ENCODE measurements around the gene U2AF1L4.

The U2AF1L4 gene

DNA sequence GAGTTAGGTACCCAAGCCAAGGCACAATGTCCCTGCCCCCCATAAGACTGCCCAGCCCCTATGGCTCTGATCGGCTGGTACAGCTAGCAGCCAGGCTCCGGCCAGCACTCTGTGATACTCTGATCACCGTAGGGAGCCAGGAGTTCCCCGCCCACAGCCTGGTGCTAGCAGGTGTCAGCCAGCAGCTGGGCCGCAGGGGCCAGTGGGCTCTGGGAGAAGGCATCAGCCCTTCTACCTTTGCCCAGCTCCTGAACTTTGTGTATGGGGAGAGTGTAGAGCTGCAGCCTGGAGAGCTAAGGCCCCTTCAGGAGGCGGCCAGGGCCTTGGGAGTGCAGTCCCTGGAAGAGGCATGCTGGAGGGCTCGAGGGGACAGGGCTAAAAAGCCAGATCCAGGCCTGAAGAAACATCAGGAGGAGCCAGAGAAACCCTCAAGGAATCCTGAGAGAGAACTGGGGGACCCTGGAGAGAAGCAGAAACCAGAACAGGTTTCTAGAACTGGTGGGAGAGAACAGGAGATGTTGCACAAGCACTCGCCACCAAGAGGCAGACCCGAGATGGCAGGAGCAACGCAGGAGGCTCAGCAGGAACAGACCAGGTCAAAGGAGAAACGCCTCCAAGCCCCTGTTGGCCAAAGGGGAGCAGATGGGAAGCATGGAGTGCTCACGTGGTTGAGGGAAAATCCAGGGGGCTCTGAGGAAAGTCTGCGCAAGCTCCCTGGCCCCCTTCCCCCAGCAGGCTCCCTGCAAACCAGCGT, 30.4 kb downstream of the U2AF1L4 start:
- intact Hi-C loops (cut with DNase I; ENCODE audit: low total_unique reads), result loop anchor here (5.0 to 10.0 kb wide), 3 partner anchors 43 to 590 kb away; partner anchors contain the start of genes HSPB6, PROSER3 and TMEM147
- no peak overlapping the region for H3K27ac ChIP-seq

GRCh38 chr19:35713904-35714495, 31.2 kb downstream of the U2AF1L4 start:
- intact Hi-C loops (cut with DNase I; ENCODE audit: low total_unique reads), result loop anchor here (10.0 kb wide), 1 partner anchor 589 kb away; no protein-coding TSS in a partner anchor
- no peaks in the 10 kb centered on the region for H3K36me3 ChIP-seq
- no peak for DNase-seq
- H3K9me3 ChIP-seq, result no peaks in the 10 kb centered on the region
- no peak overlapping the region for H3K27ac ChIP-seq
- peaks cover 0 to 21% (median 14%) of the 10 kb centered on the region in 4 donors for H3K4me1 ChIP-seq
- no peak for TF ChIP-seq CTCF (IDR thresholded peaks at IDR 0.05)
- H3K27me3 ChIP-seq, result no peaks in the 10 kb centered on the region
- no peak overlapping the region for H3K4me3 ChIP-seq

More for the DNA sequence above, 30.4 kb downstream of the U2AF1L4 start:
- TF ChIP-seq CTCF (IDR thresholded peaks at IDR 0.05), result no peak
- Histone ChIP-seq H3K27me3 (no peaks in the 10 kb centered on the region), H3K36me3 (peaks cover 0 to 5% (median 0%) of the 10 kb centered on the region in 3 donors), H3K9me3 (no peaks in the 10 kb centered on the region), H3K4me3 (no peak overlapping the region), H3K4me1 (peaks cover 0 to 29% (median 22%) of the 10 kb centered on the region in 4 donors)
- no peak for DNase-seq

DNA sequence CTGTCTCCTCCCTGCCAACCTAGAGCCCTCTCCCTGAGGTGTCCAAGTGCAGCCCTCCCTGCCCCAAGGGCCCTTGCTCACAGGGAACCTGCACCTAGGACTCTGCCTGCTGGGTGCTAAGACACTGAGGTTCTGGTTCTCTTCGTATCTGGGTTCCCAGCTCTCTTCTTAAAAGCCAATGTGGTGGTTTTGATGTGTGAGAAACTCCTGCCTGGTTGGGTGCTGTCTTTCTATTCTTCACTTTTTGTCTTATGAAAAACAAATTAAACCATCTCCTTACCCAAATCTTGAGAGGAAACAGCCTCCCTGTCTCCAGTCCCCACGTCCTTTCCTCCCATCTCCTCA, 31.7 kb downstream of the U2AF1L4 start:
- Histone ChIP-seq H3K9me3 (no peaks in the 10 kb centered on the region), H3K36me3 (no peaks in the 10 kb centered on the region), H3K27ac (no peak overlapping the region), H3K4me3 (no peak overlapping the region), H3K4me1 (peaks cover 0 to 16% (median 9%) of the 10 kb centered on the region in 4 donors), H3K27me3 (no peaks in the 10 kb centered on the region)
- DNase-seq, result no peak
- intact Hi-C loops (cut with DNase I; ENCODE audit: low total_unique reads), result loop anchor here (10.0 kb wide), 1 partner anchor 589 kb away; no protein-coding TSS in a partner anchor
- no peak for TF ChIP-seq CTCF (IDR thresholded peaks at IDR 0.05)

GRCh38 chr19:35712567-35713505, 32.4 kb downstream of the U2AF1L4 start:
- H3K36me3 ChIP-seq, result no peaks in the 10 kb centered on the region
- no peak for DNase-seq
- H3K4me1 ChIP-seq, result peaks cover 0 to 16% (median 9%) of the 10 kb centered on the region in 4 donors
- intact Hi-C loops (cut with DNase I; ENCODE audit: low total_unique reads), result loop anchor here (10.0 kb wide), 1 partner anchor 588 kb away; no protein-coding TSS in a partner anchor
- H3K9me3 ChIP-seq, result no peaks in the 10 kb centered on the region
- no peaks in the 10 kb centered on the region for H3K27me3 ChIP-seq
- TF ChIP-seq CTCF (IDR thresholded peaks at IDR 0.05), result no peak
- H3K4me3 ChIP-seq, result no peak overlapping the region
- H3K27ac ChIP-seq, result no peak overlapping the region

Data from tibial artery (tissue), 4 donors.